ENCODE data around the gene RGS17. TPM values are rescaled to one million over a fixed set of nuclear protein-coding genes. Genes with fewer than 3 reads are reported as not detected.
"Not testable (repeated sequence)": the region's sequence is repeated elsewhere in the genome, so short reads cannot be mapped to it uniquely, and the experiment has no call there.

Gene RGS17
- polyA plus RNA-seq, 4 donors: 2.3 to 2.9 (median 2.7) TPM

DNA sequence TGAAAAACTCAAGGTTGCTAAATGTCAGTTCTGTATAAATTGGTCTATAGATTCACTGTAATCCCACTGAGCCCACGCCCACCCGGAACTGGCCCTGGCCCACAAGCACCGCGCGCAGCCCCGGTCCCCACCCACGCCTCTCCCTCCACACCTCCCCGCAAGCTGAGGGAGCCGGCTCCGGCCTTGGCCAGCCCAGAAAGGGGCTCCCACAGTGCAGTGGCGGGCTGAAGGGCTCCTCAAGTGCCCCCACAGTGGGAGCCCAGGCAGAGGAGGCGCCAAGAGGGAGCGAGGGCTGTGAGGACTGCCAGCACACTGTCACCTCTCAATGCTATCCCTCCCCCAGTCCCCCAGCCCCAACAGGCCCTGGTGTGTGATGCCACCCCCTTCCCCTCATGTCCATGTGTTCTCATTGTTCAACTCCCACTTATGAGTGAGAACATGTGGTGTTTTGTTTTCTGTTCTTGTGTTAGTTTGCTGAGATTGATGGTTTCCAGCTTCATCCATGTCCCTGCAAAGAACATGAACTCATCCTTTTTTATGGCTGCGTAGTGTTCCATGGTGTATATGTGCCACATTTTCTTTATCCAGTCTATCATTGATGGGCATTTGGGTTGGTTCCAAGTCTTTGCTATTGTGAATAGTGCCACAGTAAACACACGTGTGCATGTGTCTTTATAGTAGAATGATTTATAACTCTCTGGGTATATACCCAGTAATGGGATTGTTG, 164.8 kb downstream of the RGS17 start:
- not testable (repeated sequence) for DNase-seq (ENCODE audit: low read depth in 4 of 4, low spot score in 3 of 4)

DNA sequence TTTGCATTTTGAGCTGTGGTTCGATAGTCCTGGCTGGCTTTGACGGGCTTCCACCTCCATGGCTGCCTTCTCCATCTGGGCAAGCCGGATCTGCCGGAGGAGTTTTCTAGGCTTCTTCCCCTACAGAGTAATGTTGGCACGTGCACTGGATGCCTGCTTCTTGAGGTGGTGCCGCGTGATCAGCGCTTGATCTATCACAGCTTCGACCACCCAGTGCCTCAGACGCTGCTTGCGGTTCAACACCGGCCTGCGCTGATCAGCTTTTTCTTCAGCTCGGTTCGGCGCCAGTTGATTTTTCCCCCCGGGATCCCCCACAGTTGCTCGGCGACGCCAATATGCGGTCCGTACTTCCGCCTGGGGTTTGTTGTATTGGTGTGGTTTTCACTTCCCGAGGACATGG, 171.7 kb downstream of the RGS17 start:
- DNase-seq (ENCODE audit: low read depth in 4 of 4, low spot score in 3 of 4): no peak

- no peak for DNase-seq (ENCODE audit: low read depth in 4 of 4, low spot score in 3 of 4)
These were observed 173.3 kb downstream of the RGS17 start for GRCh38 chr6:152957796-152958195.

Other genes starting within 250 kb of the RGS17 start
- gene FBXO5, start 148.2 kb downstream of the RGS17 start, polyA plus RNA-seq (ENCODE audit: insufficient read length in 4 of 4): 10 to 100 TPM; 29.0 to 39.7 (median 37.0) TPM
- 10 to 100 TPM; 21.0 to 36.1 (median 28.1) TPM for gene MTRF1L, start 128.6 kb downstream of the RGS17 start, polyA plus RNA-seq (ENCODE audit: insufficient read length in 4 of 4)

All from right renal pelvis (tissue), 4 donors.